NCI-H460 (cell line): ENCODE data around the gene NRXN2. TPM values are rescaled to one million over a fixed set of nuclear protein-coding genes. Genes with fewer than 3 reads are reported as not detected.

ENCODE experiments used
- DNase-seq: peaks from one replicate; pipeline ENCODE4 v3.0.0-alpha.2; 2016; ENCODE audit warnings: low read depth; ENCODE audit errors: extremely low read depth
- total RNA-seq: library from RNA; depleted of rRNA; stranded (reverse); fragments of >200 nt; shearing (Covaris generic); gene quantifications from 2 replicates; pipeline ENCODE4 v1.2.3, GENCODE V29; 2014

NRXN2 gene
- total RNA-seq, 1 experiment from 2014 or later = 0.05 TPM

DNA sequence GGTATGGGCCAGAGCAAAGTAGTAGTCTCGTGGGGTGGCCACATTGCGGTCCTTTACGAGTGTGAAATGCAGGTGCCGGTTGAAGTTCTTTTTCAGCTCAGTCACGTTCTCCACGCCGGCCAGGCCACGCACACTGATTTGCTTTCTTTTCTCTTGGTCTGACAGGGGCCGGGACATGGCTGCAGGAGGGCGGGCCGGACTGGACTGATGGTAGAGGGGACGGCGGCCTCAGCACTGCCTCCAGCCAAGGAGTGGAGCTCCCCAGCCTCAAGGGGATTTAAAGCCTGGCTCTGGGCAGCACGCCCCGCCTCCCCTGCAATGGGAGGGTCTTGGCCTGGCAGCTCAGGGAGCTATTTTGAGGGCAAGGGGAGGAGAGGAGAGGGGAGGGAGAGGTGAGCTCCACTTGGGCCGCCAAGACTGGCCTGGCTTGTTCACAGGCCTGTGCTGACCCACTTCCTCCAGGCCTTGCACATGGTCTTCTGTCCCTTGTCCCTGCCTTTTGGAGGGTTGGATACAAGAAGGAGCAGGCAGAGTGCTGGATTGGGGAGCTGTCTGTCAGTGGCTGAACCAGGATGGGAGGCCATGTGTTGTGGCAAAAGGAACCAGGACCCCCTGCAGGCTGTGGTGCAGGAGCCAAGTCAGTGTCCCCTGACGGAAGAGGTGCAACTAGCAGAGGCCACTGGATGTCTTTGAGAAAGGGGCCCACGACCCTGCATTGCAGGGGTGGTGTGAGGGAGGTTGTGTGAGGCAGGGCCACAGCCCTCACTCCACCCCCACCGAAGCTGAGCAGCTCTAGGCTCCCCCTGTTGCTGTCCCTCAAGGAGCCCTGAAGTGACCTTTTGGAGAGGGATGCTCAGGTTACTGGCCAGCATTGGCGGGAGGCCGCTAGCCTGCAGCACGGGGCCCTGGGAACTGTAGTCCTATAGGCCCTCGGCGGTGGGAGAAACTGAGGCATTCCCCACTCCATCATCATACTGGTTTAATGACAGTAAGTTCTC, 37.0 kb upstream of the NRXN2 start, which contains the start of gene PYGM:
Gene PYGM (minus strand): TSS at position 253 of the 998 bp plus-strand sequence. CDS start 76 bp downstream, at position 177.
- no peak for DNase-seq

GRCh38 chr11:64759131-64759721, 36.2 kb upstream of the NRXN2 start:
- no peak for DNase-seq

GRCh38 chr11:64758330-64759079, 35.5 kb upstream of the NRXN2 start:
- DNase-seq = no peak

GRCh38 chr11:64757549-64758329, 34.7 kb upstream of the NRXN2 start:
- no peak for DNase-seq

DNA sequence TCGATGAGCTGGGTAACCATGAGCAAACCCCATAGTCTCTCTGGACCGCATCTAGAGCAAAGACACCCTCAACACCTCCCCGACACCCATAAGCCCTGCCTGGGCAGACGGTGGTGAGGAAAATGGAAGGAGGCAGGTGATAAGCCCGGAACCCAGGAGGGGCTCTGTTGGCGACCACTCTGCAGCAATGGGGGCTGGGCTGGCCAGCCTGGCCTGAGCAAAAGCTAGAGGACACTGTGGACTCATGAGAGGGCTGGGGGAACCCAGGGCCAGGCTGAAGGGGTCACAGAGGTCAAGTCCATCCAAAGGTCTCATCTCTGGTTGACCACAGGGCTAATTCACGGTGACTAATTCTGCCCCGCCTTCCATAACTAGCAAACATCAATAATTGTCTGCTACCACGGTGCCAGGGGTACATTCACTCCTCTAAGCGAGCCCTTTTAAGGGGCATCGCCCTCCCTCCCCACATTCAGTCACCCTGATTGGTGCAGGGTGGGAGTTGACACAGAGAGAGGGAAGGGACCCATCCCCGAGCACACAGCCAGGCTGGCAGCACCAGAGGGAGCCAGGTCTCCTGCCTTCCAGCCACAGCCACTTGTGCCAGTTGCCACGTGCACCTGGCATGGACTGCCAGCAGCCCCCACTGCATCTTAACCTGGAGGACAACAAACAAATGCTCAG, 32.8 kb upstream of the NRXN2 start:
- no peak for DNase-seq

GRCh38 chr11:64754919-64755662, 32.1 kb upstream of the NRXN2 start:
- no peak for DNase-seq

- DNase-seq = no peak
Observed at GRCh38 chr11:64754124-64754918, 31.3 kb upstream of the NRXN2 start.

- DNase-seq = no peak
Observed at GRCh38 chr11:64753380-64754123, 30.6 kb upstream of the NRXN2 start.

DNA sequence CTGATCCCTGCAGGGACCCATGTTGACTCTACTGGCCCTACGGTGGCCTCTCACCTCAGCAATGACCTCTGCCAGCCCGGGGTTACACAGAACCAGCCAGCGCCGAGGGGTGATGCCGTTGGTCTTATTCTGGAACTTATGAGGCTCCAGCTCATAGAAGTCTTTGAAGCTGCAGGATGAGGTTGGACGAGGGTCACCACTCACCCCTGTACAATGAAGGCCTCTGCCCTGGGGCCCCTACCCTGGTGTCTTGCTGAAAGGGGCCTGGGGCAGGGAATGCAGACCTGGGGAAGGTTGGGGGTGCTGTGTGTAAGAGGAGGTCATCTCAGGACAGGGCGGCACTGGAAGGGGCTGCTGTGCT, 30.0 kb upstream of the NRXN2 start:
- DNase-seq = no peak

- no peak for DNase-seq
Observed at GRCh38 chr11:64752175-64752970, 29.4 kb upstream of the NRXN2 start.

DNA sequence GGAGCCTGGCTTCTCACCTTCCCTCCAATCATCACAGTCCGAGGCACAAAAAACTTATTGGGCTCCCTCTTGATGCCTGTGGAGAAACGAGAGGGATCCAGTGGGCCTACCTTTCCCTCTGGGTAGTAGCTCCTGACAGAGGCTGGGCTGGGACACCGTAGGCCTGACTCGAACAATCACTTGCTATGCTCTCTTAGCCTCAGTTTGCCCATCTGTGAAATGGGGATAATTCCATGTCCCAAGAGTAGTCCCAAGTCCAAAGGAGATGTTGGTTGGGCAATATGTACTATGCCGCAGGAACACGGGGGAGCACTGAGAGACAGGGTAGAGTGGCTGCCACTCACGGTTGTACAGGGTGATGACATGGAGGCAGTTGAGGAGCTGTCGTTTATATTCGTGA, 28.6 kb upstream of the NRXN2 start:
- DNase-seq = no peak

DNA sequence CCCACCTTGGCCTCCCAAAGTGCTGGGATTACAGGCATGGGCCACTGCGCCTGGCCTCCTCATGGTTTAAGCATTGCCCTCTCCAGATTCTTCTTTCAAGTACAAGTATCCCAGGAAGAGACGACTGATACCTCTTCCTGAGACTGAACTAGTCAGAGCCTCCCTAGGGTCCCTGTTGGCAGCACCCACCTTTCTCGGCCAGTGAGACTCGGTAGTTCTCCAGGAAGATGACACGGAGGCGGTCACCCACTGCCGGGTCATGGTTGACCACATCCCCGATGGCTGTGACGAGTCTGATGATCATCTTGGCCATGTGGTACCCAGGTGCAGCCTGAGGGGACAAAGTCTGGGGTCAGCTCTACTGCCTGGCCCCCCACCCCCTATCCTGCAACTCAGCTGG, 28.1 kb upstream of the NRXN2 start:
- no peak for DNase-seq

DNA sequence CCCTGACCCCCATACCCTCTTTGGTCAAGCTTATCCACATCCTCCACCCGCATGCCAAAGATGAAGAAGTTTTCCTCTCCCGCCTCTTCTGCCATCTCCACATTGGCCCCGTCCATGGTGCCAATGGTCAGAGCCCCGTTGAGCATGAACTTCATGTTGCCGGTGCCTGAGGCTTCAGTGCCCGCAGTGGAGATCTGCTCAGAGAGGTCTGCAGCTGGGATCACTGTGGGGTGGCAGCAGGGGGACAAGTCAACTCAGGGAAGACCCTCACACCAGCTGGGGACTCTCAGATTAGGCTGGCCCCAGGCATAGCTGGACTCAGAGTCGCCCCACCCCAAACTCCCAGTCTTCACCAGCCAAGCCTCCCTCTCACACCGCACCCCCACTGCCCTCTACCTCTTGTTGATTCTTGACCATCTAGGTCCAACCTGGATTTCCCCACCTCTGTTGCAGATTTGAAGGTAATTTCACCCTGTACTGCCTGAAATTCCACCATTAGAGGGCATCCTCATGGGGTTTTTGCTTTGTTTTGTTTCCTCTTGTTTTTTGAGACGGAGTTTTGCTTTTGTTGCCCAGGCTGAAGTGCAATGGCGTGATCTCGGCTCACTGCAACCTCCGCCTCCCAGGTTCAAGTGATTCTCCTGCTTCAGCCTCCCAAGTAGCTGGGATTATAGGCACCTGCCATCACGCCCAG, 27.5 kb upstream of the NRXN2 start:
- DNase-seq = no peak

DNA sequence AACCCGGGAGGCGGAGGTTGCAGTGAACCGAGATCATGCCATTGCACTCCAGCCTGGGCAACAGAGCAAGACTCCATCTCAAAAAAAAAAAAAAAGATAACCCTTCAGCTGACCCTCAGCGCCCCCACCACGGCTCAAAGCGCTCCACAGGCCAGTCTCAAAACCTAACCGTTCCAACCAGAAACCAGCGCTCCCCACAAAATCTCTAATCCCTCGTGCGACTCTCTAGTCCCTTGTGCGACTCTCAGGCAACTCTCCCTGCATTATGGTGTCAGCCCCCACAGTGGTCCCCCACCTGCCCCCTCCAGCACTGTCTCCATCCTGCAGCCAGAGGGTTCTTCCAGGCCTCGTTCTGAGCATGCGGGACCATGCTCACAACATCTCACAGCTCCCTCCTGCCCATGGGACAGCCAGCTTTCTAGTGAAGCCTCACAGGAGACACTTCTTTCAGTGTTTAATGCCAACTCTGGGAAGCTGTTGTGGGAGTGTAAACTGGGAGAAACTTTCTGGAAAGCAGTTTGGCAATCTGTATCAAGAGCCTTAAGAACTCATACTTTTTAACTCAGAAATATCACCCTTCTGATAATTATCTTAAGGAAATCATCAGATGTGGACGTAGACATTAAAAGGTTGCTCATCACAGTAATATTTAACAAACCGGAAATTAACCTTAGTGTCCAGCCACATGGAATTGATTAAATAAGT, 25.1 kb upstream of the NRXN2 start:
- DNase-seq = no peak

GRCh38 chr11:64746486-64746885, 23.5 kb upstream of the NRXN2 start:
- no peak for DNase-seq
